Islet precursor cell (in vitro differentiated cells): ENCODE measurements around the gene ZNFX1.
"Not testable (repeated sequence)": the region's sequence is repeated elsewhere in the genome, so short reads cannot be mapped to it uniquely, and the experiment has no call there.

Experiments used
- DNase-seq: peaks from one replicate; pipeline ENCODE4 v3.0.0-alpha.2; 2018

Gene ZNFX1

GRCh38 chr20:49247169-49247723 lies 30.6 kb downstream of the ZNFX1 start:
- no peak for DNase-seq

- no peak for DNase-seq
Measured at GRCh38 chr20:49245921-49246740, 31.7 kb downstream of the ZNFX1 start.

DNA sequence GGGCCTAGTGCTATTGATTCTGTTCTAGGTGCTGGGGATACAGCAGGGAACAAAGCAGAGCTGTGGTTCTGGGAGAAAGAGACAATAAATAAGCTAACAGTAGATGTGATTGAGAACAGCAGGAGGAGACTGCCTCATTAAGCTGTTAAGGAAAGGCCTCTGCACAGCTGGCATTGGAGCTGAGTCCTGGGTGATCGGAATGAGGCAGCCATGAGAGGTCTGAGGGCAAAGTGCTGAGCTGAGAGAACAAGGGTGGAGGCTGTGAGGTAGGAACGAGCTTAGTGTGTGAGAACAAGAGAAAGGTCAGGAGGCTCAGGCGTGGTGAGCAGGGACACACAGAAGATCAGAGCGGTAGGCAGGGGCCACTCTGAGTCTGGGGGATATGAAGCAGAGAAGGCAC lies 40.3 kb downstream of the ZNFX1 start:
- no peak for DNase-seq

DNA sequence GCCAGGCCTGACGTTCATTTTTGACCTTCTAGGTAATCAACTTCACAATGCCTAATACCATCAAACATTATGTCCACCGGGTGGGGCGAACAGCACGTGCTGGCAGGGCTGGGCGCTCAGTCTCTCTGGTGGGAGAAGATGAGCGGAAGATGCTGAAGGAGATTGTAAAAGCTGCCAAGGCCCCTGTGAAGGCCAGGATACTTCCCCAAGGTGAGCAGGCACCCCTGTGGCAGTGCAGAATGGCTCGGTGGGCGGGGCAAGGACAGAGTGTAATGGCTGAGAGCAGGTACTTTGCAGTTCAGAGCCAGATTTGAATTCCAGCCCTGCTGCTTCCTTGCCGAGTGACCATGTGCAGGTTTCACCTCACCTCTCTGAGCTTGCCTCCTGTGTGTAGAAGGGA lies 41.6 kb downstream of the ZNFX1 start:
- DNase-seq: no peak

- no peak for DNase-seq
Measured at GRCh38 chr20:49234831-49235230, 43.0 kb downstream of the ZNFX1 start.

- DNase-seq: no peak
Measured at GRCh38 chr20:49233226-49233625, 44.6 kb downstream of the ZNFX1 start.

- DNase-seq: no peak
Measured at GRCh38 chr20:49231471-49231870, 46.4 kb downstream of the ZNFX1 start.

- DNase-seq: peak; percentile 98
Measured at GRCh38 chr20:49230561-49231133, 47.2 kb downstream of the ZNFX1 start.

- DNase-seq: no peak
Measured at GRCh38 chr20:49230021-49230420, 47.8 kb downstream of the ZNFX1 start.

- DNase-seq: no peak
Measured at GRCh38 chr20:49229381-49229780, 48.5 kb downstream of the ZNFX1 start.

- no peak for DNase-seq
Measured at GRCh38 chr20:49228676-49229075, 49.2 kb downstream of the ZNFX1 start.

DNA sequence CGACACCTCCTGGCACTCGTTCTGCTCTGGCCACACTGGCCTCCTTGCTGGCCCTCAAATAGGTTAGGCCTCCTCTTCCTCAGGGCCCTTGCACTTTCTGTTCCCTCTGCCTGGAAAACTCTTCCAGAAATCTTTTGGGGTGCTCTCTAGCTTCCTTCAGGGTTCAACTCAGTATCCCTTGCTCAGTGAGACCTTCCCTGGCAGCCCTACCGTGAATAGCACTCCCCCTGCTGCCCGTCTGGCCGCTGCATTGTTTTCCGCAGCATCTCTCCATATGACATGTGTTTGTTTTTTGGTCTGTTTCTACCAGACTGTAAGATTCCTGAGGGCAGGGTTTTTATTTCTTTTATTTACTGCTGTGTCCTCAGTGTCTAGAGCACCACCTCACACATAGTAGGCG lies 52.0 kb downstream of the ZNFX1 start:
- DNase-seq: no peak

GRCh38 chr20:49219924-49220831 lies 57.7 kb downstream of the ZNFX1 start:
- no peak for DNase-seq

- peak; percentile 98 for DNase-seq
Measured at GRCh38 chr20:49219091-49219923, 58.5 kb downstream of the ZNFX1 start, which contains the start of gene DDX27. Gene DDX27, plus strand, starts transcription at chr20:49219416. Its CDS starts 33 bp downstream, at chr20:49219449.

GRCh38 chr20:49218739-49219090 lies 59.1 kb downstream of the ZNFX1 start:
- not testable (repeated sequence) for DNase-seq

GRCh38 chr20:49216991-49217578 lies 60.8 kb downstream of the ZNFX1 start:
- peak; percentile 97 for DNase-seq

DNA sequence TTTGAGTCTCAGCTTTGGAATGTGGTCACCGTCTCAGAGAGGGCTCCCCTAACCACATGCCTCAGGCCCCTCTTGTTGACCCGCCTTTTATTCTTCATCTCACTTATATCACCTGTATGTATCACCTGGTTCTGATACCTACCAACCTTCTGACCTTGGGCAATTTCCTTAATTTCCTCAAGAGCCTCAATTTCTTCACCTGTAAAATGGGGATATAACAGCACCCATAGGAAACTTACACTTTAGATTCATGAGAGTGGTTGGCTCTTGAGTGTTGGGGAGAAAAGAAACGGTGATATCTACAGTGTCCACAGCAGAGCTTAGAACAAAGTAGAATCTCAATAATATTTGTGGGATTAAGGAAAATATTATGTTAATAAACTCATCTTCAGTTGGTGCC lies 62.6 kb downstream of the ZNFX1 start:
- no peak for DNase-seq

DNA sequence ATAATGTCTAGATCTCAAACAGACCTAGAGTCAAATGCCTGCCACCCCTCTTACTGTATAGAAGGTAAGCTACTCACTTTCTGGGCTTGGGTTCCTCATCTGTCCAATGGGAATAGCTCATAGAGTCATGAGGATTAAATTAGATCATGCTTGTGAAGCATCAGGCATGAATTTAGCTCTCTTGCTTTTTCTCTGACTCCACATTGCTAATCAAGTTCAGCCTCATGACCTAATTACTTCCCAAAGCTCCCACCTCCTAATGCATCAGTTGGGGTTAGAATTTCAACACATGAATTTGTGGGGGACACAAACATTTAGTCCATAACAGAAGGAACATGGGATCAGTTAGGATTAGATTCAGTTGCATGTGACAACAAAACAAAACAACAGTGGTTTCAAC lies 63.3 kb downstream of the ZNFX1 start:
- no peak for DNase-seq

DNA sequence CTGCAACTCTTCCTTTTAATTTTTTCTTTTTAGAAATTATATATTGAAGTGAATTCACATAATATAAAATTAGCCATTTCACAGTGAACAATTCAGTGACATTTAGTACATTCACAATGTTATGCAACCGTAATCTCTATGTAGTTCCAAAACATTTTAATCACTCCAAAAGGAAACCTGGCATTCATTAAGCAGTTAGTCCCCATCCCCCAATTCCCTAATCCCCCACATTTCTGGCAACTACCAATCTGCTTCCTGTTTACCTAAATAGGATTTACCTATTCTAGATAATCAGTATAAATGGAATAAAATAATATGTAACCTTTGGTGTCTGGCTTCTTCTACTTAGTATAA lies 67.1 kb downstream of the ZNFX1 start:
- DNase-seq: no peak

GRCh38 chr20:49210101-49210756 lies 67.6 kb downstream of the ZNFX1 start:
- DNase-seq: no peak

GRCh38 chr20:49207076-49207475 lies 70.8 kb downstream of the ZNFX1 start:
- DNase-seq: no peak
